Activated naive CD4-positive, alpha-beta T cell treated with anti-CD3 and anti-CD28 coated beads, Interleukin-2, amount 50 U/mL, for 72 hours (primary cell): ENCODE results near the gene SSBP3. TPM values are rescaled to one million over a fixed set of nuclear protein-coding genes. Genes with fewer than 3 reads are reported as not detected.

Source experiments
- ATAC-seq, 2 donors: fragments of 150-1000 bp; cut with Tn5 transposase; 2 replicates each; pipeline ENCODE4 v1.10.0; 2021; ENCODE audit warnings: mild to moderate bottlenecking in 2 of 2, moderate library complexity in 2 of 2
- DNase-seq, 2 donors: peaks; one replicate each; pipeline ENCODE4 v3.0.0; 2021 to 2022; ENCODE audit warnings: low spot score in 2 of 2
- H3K27ac Mint-ChIP-seq, 2 donors: one replicate each; pipeline ENCODE4 v1.8.0; 2022; ENCODE audit warnings: mild to moderate bottlenecking in 2 of 2, mixed read lengths in 2 of 2
- H3K36me3 Mint-ChIP-seq, 2 donors: one replicate each; pipeline ENCODE4 v1.8.0; 2022; ENCODE audit warnings: mixed read lengths in 2 of 2
- H3K9me3 Mint-ChIP-seq, 2 donors: one replicate each; pipeline ENCODE4 v1.8.0; 2022; ENCODE audit warnings: mixed read lengths in 2 of 2
- total RNA-seq, 2 donors: library from RNA; stranded (reverse); gene quantifications; one replicate each; pipeline ENCODE4 v1.2.3, GENCODE V29; 2022

SSBP3 gene
- total RNA-seq, 2 donors from 2014 or later = 66.1 to 80.4 TPM

DNA sequence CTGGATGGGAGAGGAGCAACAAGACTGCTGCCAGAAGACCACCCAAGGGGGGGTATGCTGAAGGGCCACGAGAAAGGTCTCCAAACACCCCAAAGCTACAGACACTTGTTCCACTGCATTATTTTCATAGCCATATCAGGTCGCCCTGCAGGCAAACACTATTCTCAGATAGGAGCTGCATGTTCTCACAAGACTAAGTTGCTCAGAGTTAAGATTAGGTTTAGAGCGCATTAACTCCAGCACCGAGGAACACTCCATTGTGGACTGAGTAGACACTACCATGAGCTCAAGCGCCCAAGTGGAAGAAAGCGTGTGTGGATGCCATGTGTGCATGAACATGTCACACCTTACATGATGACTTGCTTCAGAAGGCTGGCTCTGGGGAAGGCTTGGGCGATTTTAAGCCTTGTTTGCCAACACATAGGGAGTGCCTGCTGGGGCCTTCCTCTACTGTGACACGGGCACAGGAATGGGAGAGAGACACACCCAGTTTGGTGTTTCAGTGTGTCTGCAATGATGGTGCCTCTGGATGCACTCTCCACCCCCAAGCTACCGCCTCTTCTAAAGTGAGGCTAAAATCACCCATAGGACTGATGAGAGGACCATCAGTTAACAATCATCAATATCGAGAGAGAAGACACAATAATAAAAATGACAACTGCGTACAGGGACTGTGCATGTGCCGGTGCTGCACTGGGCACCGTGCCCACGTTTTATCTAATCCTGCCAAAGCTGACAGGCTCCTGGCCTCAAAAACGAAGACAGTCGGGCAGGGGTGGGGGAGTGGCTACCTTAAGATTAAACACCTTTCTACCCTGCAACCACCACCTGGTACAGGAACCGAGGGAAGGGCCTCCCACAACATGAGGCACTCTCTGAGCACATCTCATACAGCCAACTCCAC, 34.9 kb downstream of the SSBP3 start:
- no peaks in the 10 kb centered on the region for H3K36me3 Mint-ChIP-seq
- peak overlapping the region in 1 of 2 donors; percentile 85 for H3K27ac Mint-ChIP-seq
- ATAC-seq = no peak
- DNase-seq = no peak
- no peaks in the 10 kb centered on the region for H3K9me3 Mint-ChIP-seq

GRCh38 chr1:54370287-54370989, 35.8 kb downstream of the SSBP3 start:
- Mint-ChIP-seq H3K9me3 (no peaks in the 10 kb centered on the region), H3K36me3 (no peaks in the 10 kb centered on the region), H3K27ac (no peak overlapping the region)
- no peak for DNase-seq
- no peak for ATAC-seq

GRCh38 chr1:54367613-54368012, 38.6 kb downstream of the SSBP3 start:
- ATAC-seq = no peak
- H3K27ac Mint-ChIP-seq = no peak overlapping the region
- H3K36me3 Mint-ChIP-seq = peaks cover 0 to 10% of the 10 kb centered on the region in 2 donors
- no peaks in the 10 kb centered on the region for H3K9me3 Mint-ChIP-seq
- DNase-seq = no peak

DNA sequence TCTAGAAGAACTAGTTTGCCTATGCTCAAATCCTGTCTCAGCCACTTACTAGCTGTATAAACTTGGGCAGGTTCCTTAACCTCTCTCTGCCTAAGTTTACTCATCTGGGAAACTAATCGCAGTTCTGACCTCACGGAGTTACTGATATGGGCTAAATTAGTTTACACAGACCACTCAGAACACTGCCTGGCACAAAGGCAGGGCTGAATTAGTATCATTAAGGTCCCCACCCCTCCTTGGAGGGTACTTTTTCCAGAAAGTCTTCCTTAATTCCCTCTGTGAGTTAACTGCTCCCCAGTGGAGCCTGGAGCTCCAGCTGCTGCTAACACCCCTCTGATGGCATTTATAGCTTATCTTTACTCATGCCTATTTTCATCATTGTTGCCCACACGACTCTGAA, 40.3 kb downstream of the SSBP3 start:
- Mint-ChIP-seq H3K27ac (no peak overlapping the region), H3K36me3 (peaks cover 0 to 10% of the 10 kb centered on the region in 2 donors), H3K9me3 (no peaks in the 10 kb centered on the region)
- DNase-seq (no peak), ATAC-seq (no peak)

DNA sequence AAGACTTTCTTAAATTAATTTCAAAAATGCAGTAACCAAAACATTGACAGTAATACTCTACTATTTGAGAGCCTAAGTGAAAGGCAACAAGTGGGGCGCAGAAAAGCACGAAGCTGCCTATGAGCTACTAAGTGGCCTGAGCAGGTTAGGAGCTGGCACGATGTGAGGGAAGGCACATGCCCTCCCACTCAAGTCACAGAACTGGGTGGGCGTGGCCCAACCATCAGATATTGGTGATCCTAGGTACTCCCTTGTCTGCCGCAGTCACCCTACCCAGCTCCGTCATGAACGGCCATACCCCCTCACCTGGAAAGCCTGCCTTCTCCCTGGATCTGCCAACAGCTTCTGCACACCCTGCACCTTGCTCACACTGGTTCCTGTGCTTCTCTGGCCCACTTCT, 40.8 kb downstream of the SSBP3 start:
- Mint-ChIP-seq H3K9me3 (no peaks in the 10 kb centered on the region), H3K36me3 (peaks cover 0 to 10% of the 10 kb centered on the region in 2 donors)

DNA sequence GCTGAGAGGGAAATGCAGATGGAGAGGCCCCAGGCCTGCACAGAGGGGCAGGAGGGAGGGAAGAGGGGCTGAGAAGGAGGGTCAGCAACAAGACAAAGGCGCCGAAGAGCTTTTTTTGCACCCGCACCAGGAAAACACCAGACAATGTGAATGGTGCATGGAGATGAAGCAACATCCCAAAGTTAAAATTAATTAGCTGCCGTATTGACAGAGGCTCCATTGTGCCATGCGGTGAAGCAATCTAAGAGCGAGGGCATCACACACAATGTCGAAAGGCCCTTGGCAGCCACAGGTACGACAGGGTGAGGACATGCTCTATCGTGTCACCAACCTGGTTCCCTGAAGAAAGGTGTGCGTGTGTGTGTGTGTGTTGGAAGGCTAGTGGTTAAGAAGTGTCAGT, 41.2 kb downstream of the SSBP3 start:
- H3K27ac Mint-ChIP-seq = no peak overlapping the region
- H3K9me3 Mint-ChIP-seq = no peaks in the 10 kb centered on the region
- ATAC-seq (no peak), DNase-seq (no peak)
- peaks cover 0 to 10% of the 10 kb centered on the region in 2 donors for H3K36me3 Mint-ChIP-seq

More for the DNA sequence above, 40.8 kb downstream of the SSBP3 start:
- H3K27ac Mint-ChIP-seq = no peak overlapping the region
- DNase-seq = no peak
- ATAC-seq = no peak

DNA sequence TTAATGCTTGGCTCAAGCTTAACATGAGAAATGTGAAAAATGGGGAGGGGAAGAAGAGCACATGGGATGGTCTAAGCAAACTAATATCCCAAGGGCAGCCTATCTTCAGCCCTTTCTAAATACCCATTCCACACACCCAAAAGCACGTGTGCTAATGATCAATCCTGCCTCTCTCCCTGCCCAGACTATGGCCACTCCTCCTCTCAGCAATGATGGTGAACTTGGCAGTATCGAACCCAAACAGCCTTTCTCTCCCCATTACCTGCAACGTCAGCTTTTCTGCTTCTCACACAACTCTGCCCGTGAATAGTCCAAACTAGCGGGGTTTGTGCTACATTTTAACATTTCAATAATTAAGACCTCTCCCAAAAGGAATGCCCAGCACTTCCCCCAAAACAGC, 41.6 kb downstream of the SSBP3 start:
- DNase-seq (no peak), ATAC-seq (no peak)
- no peaks in the 10 kb centered on the region for H3K9me3 Mint-ChIP-seq
- H3K27ac Mint-ChIP-seq = no peak overlapping the region
- H3K36me3 Mint-ChIP-seq = peaks cover 0 to 10% of the 10 kb centered on the region in 2 donors

DNA sequence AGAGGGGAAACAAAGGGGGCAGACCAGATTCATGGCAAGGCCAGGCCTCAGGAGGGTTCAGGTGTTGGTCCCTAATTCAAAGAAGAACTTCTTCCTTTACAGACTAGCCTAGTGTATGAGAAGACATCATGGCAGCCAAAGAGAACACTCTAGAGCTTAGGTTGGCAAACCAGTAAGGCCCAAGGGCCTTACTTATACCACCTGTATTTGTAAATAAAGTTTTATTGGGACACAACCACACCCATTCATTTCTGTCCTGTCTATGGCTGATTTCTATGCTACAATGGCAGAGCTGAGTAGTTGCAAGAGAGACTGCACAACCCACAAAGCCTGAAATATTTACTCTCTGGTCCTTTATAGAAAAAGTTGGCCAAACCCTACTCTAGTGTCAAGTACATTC, 42.3 kb downstream of the SSBP3 start:
- no peak for ATAC-seq
- DNase-seq = no peak
- Mint-ChIP-seq H3K9me3 (no peaks in the 10 kb centered on the region), H3K27ac (no peak overlapping the region), H3K36me3 (peaks cover 0 to 10% of the 10 kb centered on the region in 2 donors)

GRCh38 chr1:54362881-54363340, 43.3 kb downstream of the SSBP3 start:
- H3K27ac Mint-ChIP-seq = peak overlapping the region in 1 of 2 donors; percentile 34
- no peak for DNase-seq
- ATAC-seq = peak; percentile 14 to 50
- peaks cover 0 to 16% of the 10 kb centered on the region in 2 donors for H3K36me3 Mint-ChIP-seq
- no peaks in the 10 kb centered on the region for H3K9me3 Mint-ChIP-seq

- ATAC-seq (no peak), DNase-seq (no peak)
- H3K36me3 Mint-ChIP-seq = peaks cover 0 to 22% of the 10 kb centered on the region in 2 donors
- H3K27ac Mint-ChIP-seq = no peak overlapping the region
- H3K9me3 Mint-ChIP-seq = no peaks in the 10 kb centered on the region
Measured at GRCh38 chr1:54361342-54361741, 44.9 kb downstream of the SSBP3 start.

GRCh38 chr1:54360165-54361005, 45.8 kb downstream of the SSBP3 start:
- no peaks in the 10 kb centered on the region for H3K9me3 Mint-ChIP-seq
- H3K27ac Mint-ChIP-seq = no peak overlapping the region
- no peak for DNase-seq
- no peak for ATAC-seq
- H3K36me3 Mint-ChIP-seq = peaks cover 0 to 22% of the 10 kb centered on the region in 2 donors

DNA sequence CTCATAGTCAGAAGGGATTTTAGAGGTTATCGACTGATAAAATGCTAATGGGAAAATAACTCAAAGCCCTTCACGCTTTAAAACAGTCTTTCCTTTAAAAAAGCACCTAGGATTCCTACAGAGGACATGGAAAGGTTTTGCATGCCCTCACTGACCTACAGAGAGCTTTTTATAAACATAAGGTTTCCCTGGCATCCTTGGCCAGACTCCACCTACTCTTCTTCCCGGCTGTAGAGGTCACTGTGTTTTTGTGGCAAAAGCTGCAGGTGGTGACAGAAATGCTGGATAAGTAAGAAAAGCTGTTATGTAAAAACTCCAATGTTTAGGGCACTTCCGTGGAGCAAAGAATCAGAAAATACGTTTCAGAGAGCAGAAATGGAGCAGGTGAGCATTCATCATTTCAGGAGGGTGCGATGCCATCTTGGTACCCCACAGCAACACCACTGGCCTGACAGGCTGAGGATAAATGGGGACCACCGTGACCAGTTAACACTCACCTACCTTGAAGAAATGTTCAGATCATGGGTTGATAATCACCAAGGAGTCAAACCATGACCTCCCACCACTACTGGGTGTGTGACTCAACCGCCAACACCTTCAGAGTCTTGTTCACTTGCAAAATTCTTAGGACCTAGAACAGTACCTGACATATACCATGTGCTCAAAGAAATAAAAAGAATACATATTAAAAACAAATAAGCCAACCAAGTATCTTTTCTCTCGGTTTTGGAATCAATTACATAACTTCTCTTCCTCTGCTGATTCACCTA, 46.6 kb downstream of the SSBP3 start:
- H3K9me3 Mint-ChIP-seq = no peaks in the 10 kb centered on the region
- H3K36me3 Mint-ChIP-seq = peaks cover 0 to 17% of the 10 kb centered on the region in 2 donors
- peak overlapping the region in 1 of 2 donors; percentile 50 for H3K27ac Mint-ChIP-seq
- peak; percentile 53 to 64 for ATAC-seq
- no peak for DNase-seq

DNA sequence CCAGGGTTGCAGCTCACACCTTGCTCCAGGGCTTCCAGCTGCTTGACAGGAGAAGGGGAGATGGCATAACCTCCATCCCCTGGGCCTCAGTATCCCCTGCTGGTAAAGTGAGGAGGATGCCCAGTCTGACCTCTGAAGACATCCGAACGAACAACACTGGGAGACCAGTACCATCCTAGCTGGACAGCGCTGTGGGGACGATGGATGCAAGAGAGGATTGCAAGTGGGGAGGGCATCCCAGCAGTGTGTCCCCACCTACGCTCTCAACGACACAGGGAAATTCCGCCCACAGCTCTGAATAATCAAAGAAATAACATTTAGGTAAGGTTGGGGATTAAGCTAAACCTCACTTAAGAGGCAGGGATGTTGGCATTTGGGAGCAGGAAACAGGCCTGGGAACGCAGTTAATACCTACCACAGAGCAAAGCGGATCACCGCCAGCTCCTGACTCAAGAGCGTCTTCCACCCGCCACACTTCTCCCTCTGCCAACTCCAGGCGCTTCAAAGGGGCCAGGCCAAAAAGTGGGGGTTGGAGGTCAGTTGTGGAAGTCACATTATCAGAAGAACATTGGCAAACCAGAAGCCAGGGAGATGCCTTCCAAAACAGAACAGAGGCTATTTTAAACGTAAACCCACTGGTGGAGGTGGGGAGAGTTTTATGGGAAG, 47.6 kb downstream of the SSBP3 start:
- no peak overlapping the region for H3K27ac Mint-ChIP-seq
- no peaks in the 10 kb centered on the region for H3K9me3 Mint-ChIP-seq
- ATAC-seq (no peak), DNase-seq (no peak)
- peaks cover 0 to 12% of the 10 kb centered on the region in 2 donors for H3K36me3 Mint-ChIP-seq

DNA sequence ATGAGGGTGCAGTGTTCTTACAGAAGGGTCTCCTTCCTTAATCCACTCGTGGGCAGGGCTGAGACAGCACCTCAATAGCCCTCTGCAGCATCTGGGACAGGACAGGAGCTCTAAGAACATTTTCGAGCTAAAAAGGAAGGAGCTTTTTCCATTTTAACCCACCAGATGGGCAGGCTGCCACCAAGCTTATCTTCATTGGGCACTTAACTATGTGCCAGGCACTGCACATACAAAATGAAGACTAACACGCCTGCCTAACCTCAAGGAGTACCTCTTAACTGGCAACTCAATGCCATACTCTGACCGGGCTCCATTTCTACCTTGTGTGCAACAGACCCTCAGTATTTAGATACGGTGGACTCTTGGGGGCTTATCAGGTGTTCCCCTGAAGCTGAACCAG, 48.2 kb downstream of the SSBP3 start:
- Mint-ChIP-seq H3K36me3 (peaks cover 0 to 12% of the 10 kb centered on the region in 2 donors), H3K27ac (no peak overlapping the region), H3K9me3 (no peaks in the 10 kb centered on the region)
- DNase-seq (no peak), ATAC-seq (no peak)

DNA sequence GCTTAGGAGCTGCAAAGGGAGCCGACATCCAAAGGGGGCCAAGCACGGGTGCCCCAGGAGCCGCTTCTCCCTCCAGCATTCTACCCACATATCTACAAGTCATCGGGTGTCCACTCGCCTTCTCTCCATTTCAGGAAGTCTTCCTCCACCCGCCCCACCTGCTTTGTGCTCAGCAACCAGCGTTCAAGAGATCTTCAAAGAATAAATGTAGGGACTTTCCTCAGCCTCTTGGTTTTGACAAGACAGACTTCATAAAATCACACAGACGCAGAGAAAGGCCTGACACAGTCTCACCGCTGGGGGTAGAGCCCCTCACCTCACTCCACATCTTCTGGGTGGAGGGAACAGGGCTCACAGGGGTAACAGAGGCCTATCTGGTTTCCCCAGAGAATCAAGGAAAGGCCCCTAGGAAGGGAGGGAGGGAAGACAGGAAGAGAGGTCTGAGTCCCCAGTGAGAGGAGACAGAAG, 49.5 kb downstream of the SSBP3 start:
- DNase-seq = peak in 1 of 2 donors; percentile 42
- Mint-ChIP-seq H3K9me3 (no peaks in the 10 kb centered on the region), H3K27ac (peak overlapping the region; percentile 68 to 86), H3K36me3 (peaks cover 0 to 12% of the 10 kb centered on the region in 2 donors)
- peak; percentile 76 to 84 for ATAC-seq
